Transverse colon (tissue), 4 donors: ENCODE measurements around the gene NLGN3. TPM values are rescaled to one million over a fixed set of nuclear protein-coding genes. Genes with fewer than 3 reads are reported as not detected.

Source experiments
- DNase-seq: peaks from one replicate; pipeline ENCODE4 v3.0.0-alpha.2; 2019
- H3K27ac ChIP-seq, 4 donors: fragments of 200-600 bp; sonication (generic); 2 replicates each; pipeline ENCODE4 v1.5.1; 2016 to 2018; ENCODE audit warnings: inconsistent platforms in 4 of 4
- H3K27me3 ChIP-seq: fragments of 200-600 bp; sonication (generic); 2 replicates; pipeline ENCODE4 v1.5.1; 2017; ENCODE audit warnings: inconsistent platforms
- H3K36me3 ChIP-seq, 4 donors: fragments of 200-600 bp; sonication (generic); 2 replicates each; pipeline ENCODE4 v1.5.1; 2017 to 2019; ENCODE audit warnings: inconsistent platforms in 4 of 4
- H3K4me1 ChIP-seq, 4 donors: fragments of 200-600 bp; sonication (generic); 2 replicates each; pipeline ENCODE4 v1.5.1; 2017 to 2020; ENCODE audit warnings: inconsistent platforms in 4 of 4
- H3K4me3 ChIP-seq, 4 donors: fragments of 200-600 bp; sonication (generic); 1 replicate in 1 of 4; 2 replicates in 3 of 4; pipeline versions ENCODE4 v1.5.1 to v1.6.1; 2017 to 2019; ENCODE audit warnings: inconsistent platforms in 4 of 4
- H3K9me3 ChIP-seq, 2 donors: fragments of 200-600 bp; sonication (generic); 2 replicates each; pipeline ENCODE4 v1.5.1; 2017 to 2019; ENCODE audit warnings: inconsistent platforms in 2 of 2
- CTCF ChIP-seq, 5 experiments: fragments of 200-600 bp in 3 of 5; fragments of 450-650 bp in 2 of 5; sonication (generic) in 3 of 5; IDR thresholded peaks; 1 replicate in 2 of 5; 2 replicates in 3 of 5; pipeline ENCODE4 v1.5.1; 2016 to 2017; ENCODE audit warnings: antibody characterized with exemption in 5 of 5, inconsistent platforms in 3 of 5, mild to moderate bottlenecking in 2 of 5, moderate library complexity in 1 of 5
- EP300 ChIP-seq: sonication (generic); formaldehyde crosslinking; IDR thresholded peaks from one replicate; pipeline ENCODE4 v1.6.1; 2017; ENCODE audit warnings: antibody characterized with exemption, low read depth
- POLR2A ChIP-seq: fragments of 450-650 bp; IDR thresholded peaks from one replicate; pipeline ENCODE4 v1.6.1; 2016; ENCODE audit warnings: antibody characterized with exemption, mild to moderate bottlenecking, moderate library complexity
- POLR2AphosphoS5 ChIP-seq, 3 donors: sonication (generic); formaldehyde crosslinking; IDR thresholded peaks; one replicate each; pipeline ENCODE4 v1.6.1; 2016; ENCODE audit warnings: antibody characterized with exemption in 3 of 3
- whole genome bisulfite sequencing, 2 donors: methylation state at CpG; one replicate each; pipeline ENCODE4 v1.1.5; 2018; ENCODE audit warnings: low coverage in 1 of 2; 5-methylcytosine and 5-hydroxymethylcytosine counted together
- in situ Hi-C, 4 donors: fragments of 200-750 bp; cut with MboI; loops; one replicate each; pipeline versions ENCODE4 v1.15.0 to v1.15.1; 2017; ENCODE audit warnings: low sequenced_read_pairs in 3 of 4, low pct_ligation_motif_present in 1 of 4, low pct_unique_long_range_greater_than_20kb in 1 of 4
- intact Hi-C: fragments of 100-400 bp; cut with DNase I; formaldehyde crosslinking; loops from one replicate; pipeline ENCODE4 v1.15.1; 2023; ENCODE audit warnings: low total_unique reads
- total RNA-seq, 4 donors: library from RNA; depleted of rRNA; stranded (reverse); fragments of >200 nt; gene quantifications; one replicate each; pipeline ENCODE4 v1.1.0, GENCODE V29; 2016

NLGN3 gene
- 1 to 10 TPM in 1 of 4 donors, under 1 TPM in 2, not detected in 1; 0.40 to 1.1 (median 0.64) TPM for total RNA-seq

- DNase-seq: no peak
Observed at GRCh38 chrX:71144651-71145050, at the start of gene NLGN3. NLGN3 (plus strand) TSS chrX:71144841; CDS start chrX:71147750, 2,909 bp downstream.

GRCh38 chrX:71095033-71095432, 49.6 kb upstream of the NLGN3 start:
- Histone ChIP-seq H3K4me3 (peak overlapping the region in 3 of 4 donors; percentile 49 to 67 (median 61)), H3K9me3 (no peaks in the 10 kb centered on the region), H3K4me1 (peaks cover 7 to 23% (median 10%) of the 10 kb centered on the region in 4 donors), H3K27me3 (no peaks in the 10 kb centered on the region), H3K27ac (peak overlapping the region in 3 of 4 donors; percentile 66 to 83 (median 79)), H3K36me3 (no peaks in the 10 kb centered on the region)
- DNase-seq: no peak
- TF ChIP-seq POLR2AphosphoS5 (IDR thresholded peaks at IDR 0.05): no peak
- intact Hi-C loops: no loop called here
- in situ Hi-C loops: loop anchor here in 1 of 4 donors (25.0 kb wide), 1 partner anchor 92 kb away; no protein-coding TSS in a partner anchor
- WGBS, 2 donors: 31 to 40% methylated on average over 6 of the region's 6 CpGs

More at GRCh38 chrX:71144651-71145050, at the start of gene NLGN3:
- no peak for TF ChIP-seq POLR2AphosphoS5 (IDR thresholded peaks at IDR 0.05)
- no peak for TF ChIP-seq EP300
- no peak for TF ChIP-seq POLR2A
- no peak for TF ChIP-seq CTCF (IDR thresholded peaks at IDR 0.05)
- in situ Hi-C loops: no loop called here
- WGBS, 2 donors: 58% methylated on average over 18 of the region's 28 CpGs; no CpG with 5 or more reads in 1 of the 2 donors
- intact Hi-C loops: no loop called here
- Histone ChIP-seq H3K27ac (no peak within 1 kb of the TSS), H3K27me3 (no peaks in the 10 kb centered on the region), H3K4me1 (peaks cover 0 to 6% (median 5%) of the 10 kb centered on the region in 4 donors), H3K4me3 (peak within 1 kb of the TSS in 1 of 4 donors; percentile 23), H3K9me3 (no peaks in the 10 kb centered on the region), H3K36me3 (no peaks in the 10 kb centered on the region)

GRCh38 chrX:71095555-71095980, 49.1 kb upstream of the NLGN3 start, which contains the start of gene FOXO4:
FOXO4 (plus strand) TSS chrX:71095851; CDS start chrX:71096529, 678 bp downstream.
- in situ Hi-C loops (loop anchor here in 1 of 4 donors (25.0 kb wide), 1 partner anchor 92 kb away; no protein-coding TSS in a partner anchor), intact Hi-C loops (no loop called here)
- 0 to 31% methylated on average over 3 to 27 of the region's 29 CpGs for WGBS, 2 donors
- Histone ChIP-seq H3K9me3 (no peaks in the 10 kb centered on the region), H3K27ac (peak within 1 kb of the TSS; percentile 66 to 83 (median 79)), H3K27me3 (no peaks in the 10 kb centered on the region), H3K4me3 (peak within 1 kb of the TSS; percentile 49 to 67 (median 56)), H3K4me1 (peaks cover 7 to 23% (median 10%) of the 10 kb centered on the region in 4 donors), H3K36me3 (no peaks in the 10 kb centered on the region)
- peak; percentile 23 to 53 (median 32) for TF ChIP-seq POLR2AphosphoS5 (IDR thresholded peaks at IDR 0.05)
- no peak for TF ChIP-seq EP300
- peak; percentile 93 for DNase-seq

GRCh38 chrX:71095981-71096759, 48.5 kb upstream of the NLGN3 start:
- intact Hi-C loops (no loop called here), in situ Hi-C loops (loop anchor here in 1 of 4 donors (25.0 kb wide), 1 partner anchor 91 kb away; no protein-coding TSS in a partner anchor)
- peak overlapping the region; percentile 49 to 67 (median 56) for H3K4me3 ChIP-seq
- TF ChIP-seq EP300 (no peak), POLR2A (peak; percentile 44), POLR2AphosphoS5 (IDR thresholded peaks at IDR 0.05) (peak in 1 of 3 donors; percentile 5), CTCF (IDR thresholded peaks at IDR 0.05) (no peak)
- H3K27me3 ChIP-seq: no peaks in the 10 kb centered on the region
- no peaks in the 10 kb centered on the region for H3K36me3 ChIP-seq
- peaks cover 7 to 23% (median 10%) of the 10 kb centered on the region in 4 donors for H3K4me1 ChIP-seq
- H3K9me3 ChIP-seq: no peaks in the 10 kb centered on the region
- peak; percentile 11 for DNase-seq
- H3K27ac ChIP-seq: peak overlapping the region; percentile 66 to 83 (median 79)
- 44% methylated on average over 46 of the region's 46 CpGs; no CpG with 5 or more reads in 1 of the 2 donors for WGBS, 2 donors

- no peak for DNase-seq
- intact Hi-C loops (no loop called here), in situ Hi-C loops (loop anchor here in 1 of 4 donors (25.0 kb wide), 1 partner anchor 91 kb away; no protein-coding TSS in a partner anchor)
- Histone ChIP-seq H3K9me3 (no peaks in the 10 kb centered on the region), H3K4me1 (peaks cover 7 to 23% (median 10%) of the 10 kb centered on the region in 4 donors), H3K36me3 (no peaks in the 10 kb centered on the region), H3K27me3 (no peaks in the 10 kb centered on the region), H3K27ac (peak overlapping the region; percentile 66 to 83 (median 79)), H3K4me3 (peak overlapping the region; percentile 49 to 67 (median 56))
- no peak for TF ChIP-seq POLR2A
- no peak for TF ChIP-seq CTCF (IDR thresholded peaks at IDR 0.05)
- TF ChIP-seq POLR2AphosphoS5 (IDR thresholded peaks at IDR 0.05): no peak
- no peak for TF ChIP-seq EP300
- WGBS, 2 donors: 49% methylated on average over 9 of the region's 9 CpGs; no CpG with 5 or more reads in 1 of the 2 donors
Observed at GRCh38 chrX:71096760-71097032, 47.9 kb upstream of the NLGN3 start.
